ENCODE measurements around the gene KRTCAP2.
A peak's percentile ranks its signal among the peaks of the same experiment; 100 is the strongest.
"Not testable (repeated sequence)": the region's sequence is repeated elsewhere in the genome, so short reads cannot be mapped to it uniquely, and the experiment has no call there.

KRTCAP2 gene

DNA sequence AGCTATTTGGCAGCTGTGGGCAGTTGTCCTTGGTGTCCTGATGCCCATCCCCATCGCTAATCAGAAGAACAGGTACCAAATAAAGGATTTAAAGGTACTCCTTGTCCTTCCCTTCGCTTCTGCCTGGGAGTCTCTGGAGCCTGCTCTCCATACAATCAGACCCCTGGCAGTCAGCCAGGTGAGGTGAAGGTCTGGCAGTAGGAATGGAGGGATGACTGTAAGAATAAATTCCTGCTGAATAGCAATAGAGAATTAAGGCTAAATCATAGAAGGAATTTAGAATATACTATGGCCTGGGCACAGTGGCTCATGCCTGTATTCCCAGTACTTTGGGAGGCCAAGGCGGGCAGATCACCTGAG, 25.4 kb upstream of the KRTCAP2 start:
- no peak for DNase-seq

- DNase-seq = no peak
Measured at GRCh38 chr1:155197901-155198546, 24.9 kb upstream of the KRTCAP2 start.

DNA sequence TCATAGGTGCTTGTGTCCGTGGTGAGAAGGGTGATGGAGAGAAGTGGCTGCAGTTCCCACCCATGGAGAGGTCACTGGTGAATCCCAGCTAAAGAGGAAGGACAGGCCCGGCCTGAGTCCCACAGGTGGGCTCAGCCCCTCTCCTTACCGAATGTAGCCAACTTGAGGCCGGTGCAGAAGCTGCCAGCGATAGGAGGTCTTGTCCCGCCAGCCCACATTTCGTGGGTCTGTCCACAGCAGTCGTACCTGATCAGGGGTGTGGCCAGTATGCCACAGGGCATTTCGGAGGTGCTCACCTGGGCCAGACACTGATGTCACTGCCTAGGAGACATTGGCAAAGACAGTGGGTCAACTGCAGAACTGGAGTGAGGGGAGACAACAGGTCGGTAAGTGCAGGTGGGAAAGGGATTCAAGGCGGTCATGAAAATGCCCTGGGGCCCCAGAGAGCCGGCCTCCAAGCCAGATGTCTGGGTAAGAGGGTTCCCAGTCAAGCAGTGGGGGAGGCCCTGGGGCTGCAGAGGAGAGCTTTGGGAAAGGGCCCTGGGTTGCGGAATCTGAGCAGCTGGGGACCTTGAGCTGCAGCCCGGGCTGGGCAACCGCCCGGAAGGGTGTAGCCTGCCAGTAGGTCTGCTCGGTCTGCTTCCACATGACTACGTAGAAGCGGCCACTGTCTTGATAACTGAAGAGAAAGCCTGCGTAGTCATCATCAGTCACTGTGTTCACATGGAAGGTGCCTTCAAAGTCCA, 24.0 kb upstream of the KRTCAP2 start:
- DNase-seq = no peak

GRCh38 chr1:155196103-155196892, 23.2 kb upstream of the KRTCAP2 start:
- no peak for DNase-seq

GRCh38 chr1:155195201-155196102, 22.3 kb upstream of the KRTCAP2 start:
- no peak for DNase-seq

- DNase-seq = not testable (repeated sequence)
Measured at GRCh38 chr1:155193991-155194240, 20.8 kb upstream of the KRTCAP2 start.

DNA sequence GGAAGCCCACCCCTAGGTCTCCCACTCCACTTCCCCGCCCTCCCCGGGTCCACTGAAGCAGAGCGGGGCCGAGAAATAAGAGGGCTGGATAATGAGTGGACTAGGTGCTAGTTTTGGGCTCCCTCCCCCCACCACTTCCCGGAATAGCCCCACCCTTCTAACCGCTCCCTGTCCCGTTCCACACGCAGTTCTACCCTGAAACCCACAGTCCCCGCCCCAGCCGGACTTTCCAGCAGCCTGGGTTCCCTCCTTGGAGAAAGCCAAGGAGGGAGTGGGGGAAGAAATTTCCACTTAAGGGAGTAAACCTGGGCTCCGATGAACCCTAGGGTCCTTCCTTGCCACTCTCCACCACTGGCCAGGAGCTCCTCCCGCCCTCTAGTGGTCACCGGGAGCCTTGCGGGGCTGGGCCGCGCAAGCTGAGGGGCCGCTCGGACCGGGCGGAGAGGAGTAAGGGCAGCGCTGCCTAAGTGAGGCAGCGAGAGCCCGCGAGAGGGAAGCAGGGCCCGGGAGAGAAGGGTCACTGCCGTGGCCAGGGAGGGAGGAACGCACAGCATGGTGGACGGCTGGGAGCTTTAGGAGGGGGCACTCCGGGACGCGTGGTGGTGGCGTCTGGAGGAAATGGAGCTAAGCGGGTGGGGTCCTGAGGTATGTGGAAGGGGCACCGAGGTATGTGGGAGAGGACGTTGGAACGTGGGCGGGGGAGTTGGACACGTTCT, 20.3 kb upstream of the KRTCAP2 start:
- peak; percentile 57 to 90 for DNase-seq

DNA sequence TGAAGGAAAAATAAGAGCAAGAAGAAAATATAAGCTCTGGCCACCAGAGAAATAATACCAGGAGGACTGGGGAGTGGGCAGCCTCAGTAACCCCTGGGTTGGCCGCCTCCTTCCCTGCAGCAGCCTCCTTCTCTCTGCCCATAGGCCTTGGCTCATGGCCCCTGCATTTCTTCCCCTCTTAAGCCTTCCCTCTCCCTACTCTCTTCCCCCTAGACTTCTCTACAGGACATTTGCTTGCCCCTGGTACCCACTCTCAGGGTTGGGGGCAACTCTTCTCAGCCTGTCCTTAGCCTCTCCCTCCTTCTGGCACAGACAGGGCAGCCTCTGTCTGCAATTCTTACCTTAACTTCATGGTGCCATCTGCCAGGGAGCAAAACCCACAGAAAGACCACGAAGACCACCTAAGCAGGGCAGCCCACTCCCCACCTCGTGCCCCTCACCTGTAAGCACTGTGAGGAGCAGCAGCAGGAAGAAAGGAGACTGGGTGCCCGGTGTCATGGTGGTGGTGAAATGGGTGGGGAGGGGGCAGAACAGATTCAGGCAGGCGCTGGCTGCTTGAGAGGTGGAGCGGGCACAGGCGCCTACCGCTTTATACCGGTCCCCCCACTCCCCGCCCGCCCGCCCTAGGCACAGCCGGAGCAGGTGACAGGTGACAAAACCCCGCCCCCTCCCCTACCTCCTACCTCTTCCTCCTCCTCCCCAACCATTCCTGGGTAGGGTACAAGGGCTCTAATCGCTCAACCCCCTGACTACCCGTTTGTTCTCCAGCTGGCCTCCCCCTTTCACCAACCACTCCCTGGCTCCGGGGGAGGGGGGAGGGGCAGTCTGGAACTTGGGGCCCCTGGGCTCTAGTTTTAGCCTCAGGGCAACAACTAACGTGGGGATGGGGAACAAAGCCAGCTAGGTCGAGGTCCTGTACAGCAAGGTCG, 19.5 kb upstream of the KRTCAP2 start:
- DNase-seq = no peak

GRCh38 chr1:155191904-155192303, 18.8 kb upstream of the KRTCAP2 start:
- no peak for DNase-seq

- not testable (repeated sequence) for DNase-seq
Measured at GRCh38 chr1:155189926-155190325, 16.8 kb upstream of the KRTCAP2 start.

DNA sequence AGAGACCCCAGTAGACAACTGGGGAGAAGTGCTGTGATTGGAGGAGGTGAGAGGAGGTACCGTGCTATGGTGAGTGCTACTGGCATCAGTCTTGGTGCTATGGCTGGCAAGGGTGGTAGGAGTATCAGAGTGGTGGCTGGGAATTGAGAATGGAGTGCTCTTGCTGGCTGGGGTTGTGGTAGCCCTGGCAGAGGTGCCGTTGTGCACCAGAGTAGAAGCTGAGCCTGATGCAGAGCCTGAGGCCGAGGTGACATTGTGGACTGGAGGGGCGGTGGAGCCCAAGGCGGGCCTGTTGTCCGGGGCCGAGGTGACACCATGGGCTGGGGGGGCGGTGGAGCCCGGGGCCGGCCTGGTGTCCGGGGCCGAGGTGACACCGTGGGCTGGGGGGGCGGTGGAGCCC, 15.2 kb upstream of the KRTCAP2 start:
- no peak for DNase-seq

DNA sequence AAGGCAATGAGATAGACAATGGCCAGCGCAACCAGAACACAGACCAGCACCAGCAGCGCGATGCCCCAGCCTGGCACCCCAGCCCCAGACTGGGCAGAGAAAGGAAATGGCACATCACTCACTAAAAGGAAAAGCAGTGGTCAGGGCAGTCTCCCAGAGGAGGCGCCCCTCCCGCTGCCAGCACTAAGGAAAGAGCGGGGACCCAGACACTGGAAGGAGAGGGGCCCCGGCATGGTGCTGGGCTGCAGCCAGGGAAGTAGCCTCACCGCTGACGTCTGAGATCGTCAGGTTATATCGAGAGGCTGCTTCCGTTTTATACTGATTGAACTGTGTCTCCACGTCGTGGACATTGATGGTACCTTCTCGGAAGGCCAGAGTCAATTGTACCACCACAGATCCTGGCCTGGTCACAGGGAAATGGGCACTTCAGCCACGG, 14.4 kb upstream of the KRTCAP2 start:
- DNase-seq = no peak

DNA sequence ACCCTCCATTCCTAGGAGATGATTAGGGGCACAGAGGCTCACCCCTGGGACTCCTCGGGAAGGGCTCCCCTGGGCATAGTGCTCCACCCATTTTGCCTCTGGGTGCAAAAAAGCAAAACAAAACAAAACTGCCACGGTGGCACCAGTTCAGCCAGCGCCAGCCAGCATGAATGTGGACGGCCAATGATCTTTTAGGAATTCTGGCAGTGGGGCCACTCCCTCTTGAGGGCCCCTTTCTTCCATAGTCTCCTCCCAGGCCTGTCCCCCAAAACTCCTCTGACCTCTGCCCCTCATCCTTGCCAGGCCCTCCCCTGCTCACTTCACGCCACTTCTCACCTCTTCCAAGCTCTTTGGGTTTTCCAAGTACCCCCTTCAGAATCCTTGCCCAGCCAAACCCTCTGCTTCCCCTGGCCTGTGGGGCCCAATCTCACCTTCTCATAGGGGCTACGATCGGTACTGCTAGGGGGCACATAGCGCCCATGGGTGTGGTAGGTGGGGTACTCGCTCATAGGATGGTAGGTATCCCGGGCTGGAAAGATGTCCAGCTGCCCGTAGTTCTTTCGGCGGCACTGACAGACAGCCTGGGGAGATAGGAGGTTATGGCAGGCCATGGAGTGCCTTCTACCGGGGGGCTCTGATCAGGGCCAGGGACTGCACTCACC, 13.8 kb upstream of the KRTCAP2 start:
- no peak for DNase-seq

DNA sequence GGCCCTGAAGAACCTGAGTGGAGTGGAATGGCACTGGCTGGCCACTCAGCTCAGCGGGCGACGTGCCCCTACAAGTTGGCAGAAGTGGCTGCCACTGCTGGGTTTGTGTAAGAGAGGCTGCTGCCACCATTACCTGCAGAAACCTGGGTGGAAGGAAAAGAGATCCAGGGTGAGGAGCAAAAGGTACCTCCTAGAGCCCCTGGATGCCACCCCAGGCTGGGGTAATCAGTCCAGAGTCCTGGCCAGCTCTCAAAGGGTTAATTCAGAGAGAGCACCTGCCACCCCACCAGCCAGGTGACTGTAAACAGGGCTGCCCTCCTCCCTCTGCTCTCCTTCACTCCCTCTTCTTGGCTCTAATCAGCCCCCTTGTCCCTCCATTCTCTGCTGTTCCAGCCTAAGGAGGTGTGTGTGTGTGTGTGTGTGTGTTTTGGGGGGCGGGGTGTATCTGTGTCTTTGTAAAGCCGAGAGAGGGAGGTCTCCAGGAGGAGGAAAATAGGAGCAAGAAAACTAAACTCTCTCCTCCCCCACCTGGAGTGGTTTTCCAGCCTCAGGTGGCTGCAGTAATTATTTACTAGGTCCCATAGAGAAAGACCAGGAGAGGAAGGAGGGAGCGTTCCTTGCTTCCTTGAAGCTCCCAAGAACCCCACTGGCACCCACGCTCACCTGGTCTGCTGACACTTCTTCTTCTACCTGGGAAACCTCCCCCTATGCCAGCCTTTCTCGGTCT, 13.1 kb upstream of the KRTCAP2 start:
- DNase-seq = no peak

DNA sequence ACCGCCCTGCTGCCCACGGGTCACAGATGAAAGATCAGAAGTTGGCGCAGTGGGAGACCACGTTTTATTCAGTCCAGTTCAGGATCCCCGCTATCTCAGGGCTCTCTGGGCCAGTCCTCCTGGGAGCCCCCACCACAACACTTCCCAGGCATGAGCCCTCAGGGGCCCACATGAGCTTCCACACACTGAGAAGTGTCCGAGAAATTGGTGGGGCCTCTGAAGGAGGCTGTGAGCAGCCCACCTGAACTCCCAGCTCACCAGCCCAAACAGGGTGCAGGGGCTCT, 12.6 kb upstream of the KRTCAP2 start:
- DNase-seq = no peak

GRCh38 chr1:155184835-155185782, 12.0 kb upstream of the KRTCAP2 start:
- no peak for DNase-seq

GRCh38 chr1:155184351-155184811, 11.3 kb upstream of the KRTCAP2 start:
- no peak for DNase-seq

- no peak for DNase-seq
Measured at GRCh38 chr1:155183775-155184221, 10.7 kb upstream of the KRTCAP2 start.

GRCh38 chr1:155182052-155182550, 9.0 kb upstream of the KRTCAP2 start:
- DNase-seq = no peak

All from NCI-H446 (cell line).